ENCODE measurements around the gene GMDS. TPM values are rescaled to one million over a fixed set of nuclear protein-coding genes. Genes with fewer than 3 reads are reported as not detected.

GMDS gene
- total and polyA plus RNA-seq, 2 of the 8 experiments (the other 6 are each of a cell fraction or from before 2014, with no cell fraction given) = 16.8 to 50.0 TPM

DNA sequence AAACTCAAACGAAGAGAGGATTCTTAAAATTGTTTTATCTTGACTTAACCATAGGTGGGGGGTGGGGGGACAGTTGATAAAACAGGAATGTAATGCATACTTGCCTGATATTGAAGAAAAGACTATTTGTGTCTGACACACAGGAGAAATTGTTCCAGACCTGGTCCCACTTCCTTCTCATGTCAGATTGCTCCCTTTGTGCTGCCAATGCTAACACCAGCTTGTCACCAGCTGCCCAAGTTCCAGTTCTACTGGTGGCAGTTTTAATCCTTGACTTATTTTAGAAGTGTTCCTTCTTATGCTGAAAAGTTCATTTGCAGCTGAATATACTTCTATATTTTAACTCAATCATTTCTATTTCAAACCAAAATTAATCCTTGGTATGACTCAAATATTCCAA is 127.3 kb downstream of the GMDS start:
- no peak overlapping the region for H3K56ac ChIP-seq (replicated peaks; ENCODE audit: insufficient read length, low read depth, low read length)
- no peaks in the 10 kb centered on the region for H3K79me1 ChIP-seq (ENCODE audit: low read depth, low read length)
- H4K20me1 ChIP-seq (replicated peaks in 1 of 2; ENCODE audit: control insufficient read depth in 1 of 2, insufficient read depth in 2 of 2, low read length in 2 of 2) = peaks cover 0 to 1% of the 10 kb centered on the region in 2 experiments
- no peak overlapping the region for H2BK120ac ChIP-seq (replicated peaks; ENCODE audit: low read depth, low read length)
- no peak overlapping the region for H2AFZ ChIP-seq (ENCODE audit: low read length)
- H3K27me3 ChIP-seq (replicated peaks in 1 of 4; ENCODE audit: control insufficient read depth in 3 of 4, extremely low read depth in 1 of 4, insufficient read depth in 3 of 4, low read length in 3 of 4) = no peaks in the 10 kb centered on the region
- no peaks in the 10 kb centered on the region for H3K4me1 ChIP-seq (replicated peaks in 1 of 4; ENCODE audit: control insufficient read depth in 3 of 4, insufficient read depth in 4 of 4, low read length in 3 of 4)
- no peak overlapping the region for H2AK5ac ChIP-seq (ENCODE audit: low read depth, low read length)
- H2BK5ac ChIP-seq (ENCODE audit: low read depth, low read length) = no peak overlapping the region
- no peak overlapping the region for H3K9ac ChIP-seq (replicated peaks in 1 of 4; ENCODE audit: extremely low read depth in 1 of 4, low read depth in 3 of 4, low read length in 3 of 4)
- ChIA-PET POLR2A (ENCODE audit: partially characterized antibody) (no interaction called here), CTCF (ENCODE audit: partially characterized antibody) (interaction anchor here (1.4 kb wide), 1 partner anchor 41 kb away, joined by 5 read pairs; no protein-coding TSS in a partner anchor)
- 92% methylated on average over 1 of the region's 1 CpG; no CpG with 5 or more reads in 1 of the 2 experiments for whole genome bisulfite sequencing, 2 experiments (ENCODE audit: extremely low coverage in 1 of 2, insufficient coverage in 1 of 2, insufficient read length in 1 of 2, insufficient replicate concordance in 2 of 2, low coverage in 1 of 2, low lambda C conversion rate in 2 of 2, missing lambda C conversion rate in 1 of 2)
- H2BK12ac ChIP-seq (ENCODE audit: low read depth, low read length) = no peak overlapping the region
- H3K36me3 ChIP-seq (ENCODE audit: control insufficient read depth in 2 of 4, insufficient read depth in 4 of 4, low read length in 3 of 4) = no peaks in the 10 kb centered on the region
- no peak overlapping the region for H3K4me2 ChIP-seq (ENCODE audit: insufficient read depth in 1 of 2, low read depth in 2 of 2, low read length in 2 of 2)
- no peak overlapping the region for H3K27ac ChIP-seq (ENCODE audit: low read depth, low read length)
- H2BK20ac ChIP-seq (ENCODE audit: low read length) = no peak overlapping the region
- H3K4me3 ChIP-seq (ENCODE audit: extremely low read depth in 1 of 4, insufficient read depth in 2 of 4, low read depth in 3 of 4, low read length in 4 of 4) = no peak overlapping the region
- no peaks in the 10 kb centered on the region for H3K9me3 ChIP-seq (ENCODE audit: insufficient read depth in 2 of 2, low read depth in 1 of 2, low read length in 1 of 2)
- no peak overlapping the region for H3K4ac ChIP-seq (replicated peaks; ENCODE audit: insufficient read length, low read depth, low read length)
- no peak overlapping the region for H4K8ac ChIP-seq (ENCODE audit: extremely low read depth, insufficient read depth, low read length)
- FAIRE-seq (no peak), DNase-seq (ENCODE audit: low read depth in 1 of 2, low spot score in 2 of 2) (no peak)
- no peak overlapping the region for H3K23ac ChIP-seq (ENCODE audit: insufficient read length)
- H3K23me2 ChIP-seq (ENCODE audit: low read depth, low read length) = no peaks in the 10 kb centered on the region
- H4K91ac ChIP-seq (replicated peaks; ENCODE audit: insufficient read length, low read length) = no peak overlapping the region
- no peaks in the 10 kb centered on the region for H3K79me2 ChIP-seq (ENCODE audit: control insufficient read depth in 1 of 2, insufficient read depth in 2 of 2, low read length in 2 of 2)
- no peak overlapping the region for H4K5ac ChIP-seq (ENCODE audit: insufficient read length, low read depth, low read length)
- no peak overlapping the region for H3K14ac ChIP-seq (ENCODE audit: insufficient read length)
- no peak overlapping the region for H3K18ac ChIP-seq (ENCODE audit: extremely low read depth, low read length)
- H2BK15ac ChIP-seq (ENCODE audit: low read length) = no peak overlapping the region
- TF ChIP-seq SIX5 (IDR thresholded peaks at IDR 0.05; ENCODE audit: low read depth, low read length) (no peak), TAF7 (optimal IDR thresholded peaks at IDR 0.05; ENCODE audit: borderline replicate concordance, low read depth, low read length) (no peak), SIN3A (conservative IDR thresholded peaks at IDR 0.05 in 1 of 2, IDR thresholded peaks at IDR 0.05 in 1 of 2; ENCODE audit: low read depth in 1 of 2, low read length in 2 of 2) (no peak), HDAC6 (IDR thresholded peaks at IDR 0.05; ENCODE audit: low read depth, low read length) (no peak), BRCA1 (IDR thresholded peaks at IDR 0.05; ENCODE audit: low read depth, low read length) (no peak), CHD1 (IDR thresholded peaks at IDR 0.05; ENCODE audit: low read depth, low read length) (no peak), EGR1 (IDR thresholded peaks at IDR 0.05; ENCODE audit: borderline replicate concordance, low read depth, low read length) (no peak), SAP30 (IDR thresholded peaks at IDR 0.05; ENCODE audit: insufficient read depth, insufficient replicate concordance, low read length) (no peak), NRF1 (IDR thresholded peaks at IDR 0.05; ENCODE audit: low read depth, low read length) (no peak), RFX5 (IDR thresholded peaks at IDR 0.05; ENCODE audit: borderline replicate concordance, low read depth, low read length) (no peak), SP1 (IDR thresholded peaks at IDR 0.05; ENCODE audit: low read depth, low read length) (no peak), ZNF274 (IDR thresholded peaks at IDR 0.05; ENCODE audit: borderline replicate concordance, extremely low read depth, low read length) (no peak), TBP (IDR thresholded peaks at IDR 0.05; ENCODE audit: low read depth, low read length) (no peak), JUN (IDR thresholded peaks at IDR 0.05; ENCODE audit: low read depth, low read length) (no peak)
